Measurements from ENCODE around the gene DGKG.

GRCh38 chr3:186132487-186132886 is 229.5 kb downstream of the DGKG start:
- TF ChIP-seq REST (IDR thresholded peaks at IDR 0.05; ENCODE audit: insufficient replicate concordance, low read depth) (no peak), GABPA (IDR thresholded peaks at IDR 0.05; ENCODE audit: low read depth) (no peak), POLR2AphosphoS5 (IDR thresholded peaks at IDR 0.05; ENCODE audit: low read depth) (no peak), SPI1 (IDR thresholded peaks at IDR 0.05; ENCODE audit: borderline replicate concordance, low read depth) (no peak)
- TF ChIP-seq, protein P1, sequence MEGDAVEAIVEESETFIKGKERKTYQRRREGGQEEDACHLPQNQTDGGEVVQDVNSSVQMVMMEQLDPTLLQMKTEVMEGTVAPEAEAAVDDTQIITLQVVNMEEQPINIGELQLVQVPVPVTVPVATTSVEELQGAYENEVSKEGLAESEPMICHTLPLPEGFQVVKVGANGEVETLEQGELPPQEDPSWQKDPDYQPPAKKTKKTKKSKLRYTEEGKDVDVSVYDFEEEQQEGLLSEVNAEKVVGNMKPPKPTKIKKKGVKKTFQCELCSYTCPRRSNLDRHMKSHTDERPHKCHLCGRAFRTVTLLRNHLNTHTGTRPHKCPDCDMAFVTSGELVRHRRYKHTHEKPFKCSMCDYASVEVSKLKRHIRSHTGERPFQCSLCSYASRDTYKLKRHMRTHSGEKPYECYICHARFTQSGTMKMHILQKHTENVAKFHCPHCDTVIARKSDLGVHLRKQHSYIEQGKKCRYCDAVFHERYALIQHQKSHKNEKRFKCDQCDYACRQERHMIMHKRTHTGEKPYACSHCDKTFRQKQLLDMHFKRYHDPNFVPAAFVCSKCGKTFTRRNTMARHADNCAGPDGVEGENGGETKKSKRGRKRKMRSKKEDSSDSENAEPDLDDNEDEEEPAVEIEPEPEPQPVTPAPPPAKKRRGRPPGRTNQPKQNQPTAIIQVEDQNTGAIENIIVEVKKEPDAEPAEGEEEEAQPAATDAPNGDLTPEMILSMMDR (IDR thresholded peaks at IDR 0.05; ENCODE audit: insufficient read depth, low read length), result no peak

Data from HL-60 (cell line).